Measurements from ENCODE around the gene TRPV6.

The TRPV6 gene

DNA sequence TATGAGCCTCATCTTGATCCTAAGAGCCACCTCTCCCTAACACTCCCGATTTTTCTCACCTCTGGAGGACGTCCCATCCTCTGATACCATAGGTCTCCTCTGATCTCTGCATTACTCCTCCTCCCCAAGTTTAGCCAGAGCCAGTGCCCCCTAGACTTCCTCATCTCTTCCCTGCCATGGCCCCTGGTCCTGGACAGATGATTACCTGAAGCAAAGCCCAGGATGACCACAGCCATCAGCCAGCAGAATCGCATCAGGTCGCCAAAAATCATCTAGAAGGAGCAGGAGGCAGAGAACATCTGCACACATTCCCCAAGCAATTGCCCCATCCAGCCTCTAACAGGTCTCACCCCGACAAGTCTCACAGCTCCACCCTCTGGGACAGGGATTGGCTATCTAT lies 11.7 kb downstream of the TRPV6 start:
- Histone ChIP-seq H3K27me3 (ENCODE audit: insufficient read depth, low read depth, severe bottlenecking) (no peaks in the 10 kb centered on the region), H3K4me3 (ENCODE audit: low read depth, low read length) (no peak overlapping the region), H3K9me3 (ENCODE audit: severe bottlenecking) (no peaks in the 10 kb centered on the region), H3K36me3 (no peaks in the 10 kb centered on the region), H3K27ac (no peak overlapping the region)
- no peak for TF ChIP-seq CTCF (IDR thresholded peaks at IDR 0.05; ENCODE audit: low read depth, low read length)
- no peak for DNase-seq

GRCh38 chr7:142873281-142873784 lies 12.2 kb downstream of the TRPV6 start:
- no peak overlapping the region for H3K4me3 ChIP-seq (ENCODE audit: low read depth, low read length)
- TF ChIP-seq CTCF (IDR thresholded peaks at IDR 0.05; ENCODE audit: low read depth, low read length), result peak; percentile 92
- peak; percentile 61 for DNase-seq
- no peaks in the 10 kb centered on the region for H3K9me3 ChIP-seq (ENCODE audit: severe bottlenecking)
- no peaks in the 10 kb centered on the region for H3K36me3 ChIP-seq
- H3K27me3 ChIP-seq (ENCODE audit: insufficient read depth, low read depth, severe bottlenecking), result no peaks in the 10 kb centered on the region
- no peak overlapping the region for H3K27ac ChIP-seq

DNA sequence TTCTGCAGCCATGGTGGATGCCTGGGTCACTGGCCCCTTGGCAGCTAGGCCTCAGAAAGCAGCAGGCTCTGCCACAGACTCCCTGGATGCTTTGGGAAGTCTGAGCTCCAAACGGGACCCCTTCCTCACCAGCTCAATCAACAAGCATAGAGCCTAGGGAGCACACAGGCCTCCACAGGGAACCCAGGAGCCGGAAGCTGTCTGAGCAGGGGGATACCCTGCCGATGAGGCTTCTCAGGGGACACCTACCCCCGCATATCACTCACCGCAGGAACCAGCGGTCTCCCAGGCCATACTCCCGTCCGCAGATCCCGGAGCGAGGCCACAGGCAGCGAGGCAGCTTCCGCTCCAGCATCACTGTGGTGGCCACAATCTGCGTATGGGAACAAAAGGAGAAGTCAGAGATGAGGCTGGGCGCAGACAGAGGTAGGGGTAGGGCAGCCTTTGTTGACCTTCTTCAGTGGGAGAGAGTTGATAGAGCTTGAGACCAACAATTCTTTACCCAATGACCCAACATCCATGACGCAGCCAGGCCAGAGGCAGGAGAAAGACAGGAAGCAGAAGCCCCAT lies 13.4 kb downstream of the TRPV6 start:
- H3K36me3 ChIP-seq, result no peaks in the 10 kb centered on the region
- H3K4me3 ChIP-seq (ENCODE audit: low read depth, low read length), result no peak overlapping the region
- H3K9me3 ChIP-seq (ENCODE audit: severe bottlenecking), result no peaks in the 10 kb centered on the region
- DNase-seq, result no peak
- no peak for TF ChIP-seq CTCF (IDR thresholded peaks at IDR 0.05; ENCODE audit: low read depth, low read length)
- no peak overlapping the region for H3K27ac ChIP-seq
- H3K27me3 ChIP-seq (ENCODE audit: insufficient read depth, low read depth, severe bottlenecking), result no peaks in the 10 kb centered on the region

DNA sequence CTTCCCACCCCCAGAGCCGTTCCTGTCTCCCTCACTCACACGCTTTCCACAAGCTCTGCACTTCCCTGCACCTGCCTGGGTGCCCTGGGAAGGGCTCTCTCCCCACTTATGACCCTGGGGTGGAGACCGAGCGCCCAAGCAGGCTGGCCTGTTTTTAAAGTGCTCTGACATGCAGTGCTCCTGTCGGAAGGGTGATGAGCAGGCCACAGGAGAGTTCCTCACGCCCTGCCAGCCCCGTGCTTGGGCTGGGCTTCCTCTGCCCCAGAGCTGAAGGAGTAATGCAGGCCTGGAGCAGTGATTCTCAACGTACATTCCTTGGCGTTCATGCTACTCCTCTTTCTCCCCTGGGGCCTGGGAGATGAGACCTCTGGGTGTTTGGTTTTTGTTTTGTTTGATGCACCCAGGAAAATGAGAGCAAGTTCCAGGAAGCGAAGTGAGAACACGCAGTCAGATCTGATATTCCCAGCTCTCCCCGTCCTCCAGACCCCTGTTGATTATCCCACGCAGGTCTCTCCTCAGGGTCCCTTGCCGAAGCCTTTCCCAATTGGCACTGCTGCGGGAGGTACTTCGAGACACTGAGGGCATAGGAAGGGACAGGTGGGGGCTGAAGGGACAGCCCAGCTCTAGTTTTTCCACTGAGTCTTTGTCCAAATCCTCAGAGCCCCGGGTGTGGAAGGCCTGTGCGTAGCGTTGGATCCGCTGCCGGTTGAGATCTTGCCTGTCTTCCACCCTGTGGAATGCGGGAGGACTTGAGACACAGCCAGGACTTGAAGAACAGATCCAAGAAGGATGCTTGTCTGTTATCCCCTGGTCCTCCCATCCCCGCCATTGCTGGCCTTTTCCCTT lies 14.1 kb downstream of the TRPV6 start:
- no peaks in the 10 kb centered on the region for H3K27me3 ChIP-seq (ENCODE audit: insufficient read depth, low read depth, severe bottlenecking)
- H3K4me3 ChIP-seq (ENCODE audit: low read depth, low read length), result no peak overlapping the region
- no peaks in the 10 kb centered on the region for H3K9me3 ChIP-seq (ENCODE audit: severe bottlenecking)
- no peak overlapping the region for H3K27ac ChIP-seq
- DNase-seq, result no peak
- TF ChIP-seq CTCF (IDR thresholded peaks at IDR 0.05; ENCODE audit: low read depth, low read length), result no peak
- H3K36me3 ChIP-seq, result no peaks in the 10 kb centered on the region

DNA sequence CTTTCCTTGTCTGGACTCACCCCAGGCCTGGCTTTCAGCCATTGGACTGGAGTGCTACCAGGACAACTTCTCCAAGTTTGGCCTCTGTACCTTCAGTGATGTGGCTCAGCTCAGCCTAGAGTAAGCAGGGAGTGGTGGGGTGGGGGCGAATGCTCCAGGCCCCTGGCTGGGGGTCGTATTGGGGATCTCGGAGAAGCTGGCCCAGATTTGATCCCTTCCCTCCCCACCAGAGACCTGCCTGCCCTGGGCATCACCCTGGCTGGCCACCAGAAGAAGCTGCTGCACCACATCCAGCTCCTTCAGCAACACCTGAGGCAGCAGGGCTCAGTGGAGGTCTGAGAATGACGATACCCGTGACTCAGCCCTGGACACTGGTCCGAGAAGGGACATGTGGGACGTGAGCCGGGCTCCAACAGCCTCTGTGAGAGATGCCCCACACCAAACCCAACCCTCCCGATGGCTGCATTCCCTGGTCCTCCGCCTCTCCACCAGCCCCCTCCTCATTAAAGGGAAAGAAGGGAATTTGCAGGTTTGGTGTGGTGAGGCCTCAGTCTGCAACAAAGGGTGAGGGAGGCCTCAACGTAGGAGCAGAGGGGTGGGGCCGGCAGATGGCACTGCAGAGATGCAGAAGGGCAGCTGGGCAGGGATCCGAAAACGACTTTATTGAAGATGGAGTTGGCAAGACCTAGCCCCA lies 14.8 kb downstream of the TRPV6 start:
- no peak for TF ChIP-seq CTCF (IDR thresholded peaks at IDR 0.05; ENCODE audit: low read depth, low read length)
- H3K27me3 ChIP-seq (ENCODE audit: insufficient read depth, low read depth, severe bottlenecking), result no peaks in the 10 kb centered on the region
- H3K9me3 ChIP-seq (ENCODE audit: severe bottlenecking), result no peaks in the 10 kb centered on the region
- no peak overlapping the region for H3K4me3 ChIP-seq (ENCODE audit: low read depth, low read length)
- no peak for DNase-seq
- no peaks in the 10 kb centered on the region for H3K36me3 ChIP-seq
- H3K27ac ChIP-seq, result no peak overlapping the region
